C4-2B (cell line): ENCODE data around the gene CAMK1D.

ENCODE experiments used
- ZFX ChIP-seq: fragments of 450-650 bp; IDR thresholded peaks from 2 replicates; pipeline ENCODE4 v1.6.1; 2017
- TF ChIP-seq, protein P1 (sequence below): fragments of 450-650 bp; conservative IDR thresholded peaks from 2 replicates; pipeline ENCODE4 v1.5.1; 2017; ENCODE audit warnings: mild to moderate bottlenecking

DNA sequence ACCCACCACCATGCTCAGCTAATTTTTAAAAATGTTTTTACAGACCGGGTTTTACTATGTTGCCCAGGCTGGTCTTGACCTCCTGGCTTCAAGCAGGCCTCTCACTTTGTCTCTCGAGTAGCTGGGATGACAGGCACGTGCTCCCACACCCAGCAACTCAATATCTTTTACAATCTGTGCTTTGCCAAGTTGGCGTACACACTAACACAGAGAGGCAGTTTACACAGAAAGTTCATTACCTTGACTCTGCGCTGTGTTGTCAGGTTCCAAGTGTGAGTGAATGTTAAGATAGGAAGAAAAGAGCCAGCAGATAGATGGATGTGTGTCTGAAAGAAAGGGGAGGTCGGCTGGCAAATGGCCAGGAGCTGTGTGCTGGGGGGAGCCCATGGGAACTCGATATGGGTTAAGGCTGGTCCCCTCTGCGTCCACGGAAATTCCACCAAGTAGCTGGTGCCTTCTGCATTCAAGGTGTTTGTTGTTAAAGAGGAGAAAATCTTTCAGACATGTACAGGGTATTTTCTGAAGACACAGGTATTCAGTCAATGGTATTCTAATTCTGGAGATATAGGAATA, 299.8 kb downstream of the CAMK1D start:
- TF ChIP-seq, protein P1, sequence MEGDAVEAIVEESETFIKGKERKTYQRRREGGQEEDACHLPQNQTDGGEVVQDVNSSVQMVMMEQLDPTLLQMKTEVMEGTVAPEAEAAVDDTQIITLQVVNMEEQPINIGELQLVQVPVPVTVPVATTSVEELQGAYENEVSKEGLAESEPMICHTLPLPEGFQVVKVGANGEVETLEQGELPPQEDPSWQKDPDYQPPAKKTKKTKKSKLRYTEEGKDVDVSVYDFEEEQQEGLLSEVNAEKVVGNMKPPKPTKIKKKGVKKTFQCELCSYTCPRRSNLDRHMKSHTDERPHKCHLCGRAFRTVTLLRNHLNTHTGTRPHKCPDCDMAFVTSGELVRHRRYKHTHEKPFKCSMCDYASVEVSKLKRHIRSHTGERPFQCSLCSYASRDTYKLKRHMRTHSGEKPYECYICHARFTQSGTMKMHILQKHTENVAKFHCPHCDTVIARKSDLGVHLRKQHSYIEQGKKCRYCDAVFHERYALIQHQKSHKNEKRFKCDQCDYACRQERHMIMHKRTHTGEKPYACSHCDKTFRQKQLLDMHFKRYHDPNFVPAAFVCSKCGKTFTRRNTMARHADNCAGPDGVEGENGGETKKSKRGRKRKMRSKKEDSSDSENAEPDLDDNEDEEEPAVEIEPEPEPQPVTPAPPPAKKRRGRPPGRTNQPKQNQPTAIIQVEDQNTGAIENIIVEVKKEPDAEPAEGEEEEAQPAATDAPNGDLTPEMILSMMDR, result no peak
- no peak for TF ChIP-seq ZFX
